Bronchial epithelial cell (primary cell): Measurements from ENCODE around the gene RBMY1B. TPM values are rescaled to one million over a fixed set of nuclear protein-coding genes. Genes with fewer than 3 reads are reported as not detected.
"Not testable (repeated sequence)": the region's sequence is repeated elsewhere in the genome, so short reads cannot be mapped to it uniquely, and the experiment has no call there.

Source experiments
- DNase-seq: peaks from one replicate; pipeline ENCODE4 v3.0.0-alpha.2; 2010; ENCODE audit warnings: low read depth
- FAIRE-seq: peaks from 2 replicates; lab custom pipeline; 2011; peaks lifted over from hg19 to GRCh38; lab: Jason Lieb, UNC
- H3K27me3 ChIP-seq: 2 replicates; pipeline ENCODE4 v1.5.1; 2011; ENCODE audit warnings: low read length; ENCODE audit not compliant: control insufficient read depth, insufficient read depth
- H3K36me3 ChIP-seq: 2 replicates; pipeline ENCODE4 v1.5.1; 2011; ENCODE audit warnings: low read length; ENCODE audit not compliant: control insufficient read depth, insufficient read depth
- H3K4me3 ChIP-seq: 2 replicates; pipeline ENCODE4 v1.5.1; 2011; ENCODE audit warnings: mild to moderate bottlenecking, low read depth, low read length, control low read depth
- CTCF ChIP-seq: IDR thresholded peaks from 2 replicates; pipeline ENCODE4 v1.5.1; 2011; ENCODE audit warnings: mild to moderate bottlenecking, moderate library complexity, low read length, control low read depth, inconsistent platforms; ENCODE audit not compliant: insufficient read depth, severe bottlenecking
- total RNA-seq: library from RNA; depleted of rRNA; stranded (reverse); fragments of >200 nt; gene quantifications from 2 replicates; pipeline ENCODE4 v1.2.1, GENCODE V29; 2014

RBMY1B gene
- not detected in 2 replicates for total RNA-seq

GRCh38 chrY:21511038-21511437 is at the start of gene RBMY1B:
Gene RBMY1B (plus strand): TSS chrY:21511338. CDS start chrY:21513351, 2,013 bp downstream.
- H3K36me3 ChIP-seq, H3K27me3 ChIP-seq, H3K4me3 ChIP-seq, FAIRE-seq, DNase-seq: not testable (repeated sequence)

GRCh38 chrY:21462915-21463314 is 48.2 kb upstream of the RBMY1B start:
- not testable (repeated sequence) for H3K27me3 ChIP-seq, DNase-seq, H3K36me3 ChIP-seq, H3K4me3 ChIP-seq, FAIRE-seq

GRCh38 chrY:21482967-21483366 is 28.2 kb upstream of the RBMY1B start:
- Histone ChIP-seq H3K4me3 (no peak overlapping the region), H3K27me3 (no peaks in the 10 kb centered on the region), H3K36me3 (no peaks in the 10 kb centered on the region)
- FAIRE-seq (no peak), DNase-seq (no peak)
- TF ChIP-seq CTCF: no peak

- H3K36me3 ChIP-seq, FAIRE-seq, H3K27me3 ChIP-seq, DNase-seq, H3K4me3 ChIP-seq: not testable (repeated sequence)
Measured at GRCh38 chrY:21534579-21534978, 23.4 kb downstream of the RBMY1B start, which contains the start of gene RBMY1A1. Gene RBMY1A1 (plus strand): TSS chrY:21534879. CDS start chrY:21536892, 2,013 bp downstream.

GRCh38 chrY:21559316-21559984 is 48.3 kb downstream of the RBMY1B start:
- not testable (repeated sequence) for FAIRE-seq, H3K36me3 ChIP-seq, H3K27me3 ChIP-seq, DNase-seq, H3K4me3 ChIP-seq

Other genes starting within 250 kb of the RBMY1B start
- gene RBMY1A1, start 23.5 kb downstream of the RBMY1B start, total RNA-seq: not detected in 2 replicates